K562 (cell line): ENCODE results near the gene LRPAP1.

ENCODE experiments used
- PHF20 ChIP-seq: fragments of 450-650 bp; IDR thresholded peaks from 2 replicates; pipeline ENCODE4 v1.6.1; 2018; ENCODE audit not compliant: partially characterized antibody
- POLR2A ChIP-seq: fragments of 450-650 bp; conservative IDR thresholded peaks from 2 replicates; pipeline ENCODE4 v1.6.1; 2016
- RAD21 ChIP-seq, 2 experiments: fragments of 250-450 bp in 1 of 2; fragments of 450-650 bp in 1 of 2; sonication (Bioruptor Pico) in 1 of 2; formaldehyde crosslinking in 1 of 2; IDR thresholded peaks in 1 of 2; conservative IDR thresholded peaks in 1 of 2; 2 replicates each; pipeline versions ENCODE4 v1.4.0 to v1.8.0; 2020 to 2022; ENCODE audit warnings: mild to moderate bottlenecking in 2 of 2, moderate library complexity in 1 of 2
- TF ChIP-seq, protein P1 (sequence below), 3 experiments: IDR thresholded peaks in 2 of 3; conservative IDR thresholded peaks in 1 of 3; 2 replicates each; pipeline ENCODE4 v1.5.1; 2011 to 2012; ENCODE audit warnings: low read length in 3 of 3, mild to moderate bottlenecking in 3 of 3, control low read depth in 2 of 3, improper control_type of control experiment in 1 of 3, inconsistent platforms in 1 of 3, low read depth in 1 of 3, mixed read lengths in 1 of 3, moderate library complexity in 1 of 3; ENCODE audit not compliant: insufficient read depth in 2 of 3
- TF ChIP-seq, protein P2 (sequence below): fragments of 450-650 bp; IDR thresholded peaks from 2 replicates; pipeline ENCODE4 v1.6.1; 2017; ENCODE audit warnings: antibody characterized with exemption, mild to moderate bottlenecking

DNA sequence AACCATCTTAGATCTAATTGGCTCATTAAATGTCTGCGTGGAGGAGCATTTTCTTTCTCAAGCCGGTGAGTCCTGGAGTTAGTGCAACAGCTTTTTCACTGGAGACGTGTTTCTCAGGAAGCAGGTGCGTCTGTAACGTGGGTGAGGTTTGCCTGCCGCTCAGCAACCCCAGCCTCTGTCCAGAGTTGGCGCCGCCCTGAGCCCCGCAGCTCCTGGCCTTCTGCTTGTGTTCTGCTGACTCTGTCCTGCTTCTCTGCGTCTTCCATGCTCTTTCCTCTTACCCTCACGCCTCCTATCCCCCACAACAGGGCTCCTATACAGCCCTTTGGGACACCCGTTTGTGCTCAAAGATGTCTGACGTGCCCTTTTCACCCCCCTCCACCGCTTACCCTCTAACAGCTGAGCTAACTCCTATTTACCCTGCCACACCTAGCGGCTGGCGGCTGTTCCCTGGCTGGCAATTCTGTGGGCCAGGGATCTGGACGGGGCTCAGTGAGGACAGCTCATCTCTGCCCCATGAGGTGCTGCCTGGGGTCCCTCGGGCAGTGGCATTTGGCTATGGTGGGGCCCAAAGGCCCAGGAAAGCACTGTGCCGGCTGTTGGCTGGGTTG, 50.3 kb downstream of the LRPAP1 start:
- TF ChIP-seq, protein P1, sequence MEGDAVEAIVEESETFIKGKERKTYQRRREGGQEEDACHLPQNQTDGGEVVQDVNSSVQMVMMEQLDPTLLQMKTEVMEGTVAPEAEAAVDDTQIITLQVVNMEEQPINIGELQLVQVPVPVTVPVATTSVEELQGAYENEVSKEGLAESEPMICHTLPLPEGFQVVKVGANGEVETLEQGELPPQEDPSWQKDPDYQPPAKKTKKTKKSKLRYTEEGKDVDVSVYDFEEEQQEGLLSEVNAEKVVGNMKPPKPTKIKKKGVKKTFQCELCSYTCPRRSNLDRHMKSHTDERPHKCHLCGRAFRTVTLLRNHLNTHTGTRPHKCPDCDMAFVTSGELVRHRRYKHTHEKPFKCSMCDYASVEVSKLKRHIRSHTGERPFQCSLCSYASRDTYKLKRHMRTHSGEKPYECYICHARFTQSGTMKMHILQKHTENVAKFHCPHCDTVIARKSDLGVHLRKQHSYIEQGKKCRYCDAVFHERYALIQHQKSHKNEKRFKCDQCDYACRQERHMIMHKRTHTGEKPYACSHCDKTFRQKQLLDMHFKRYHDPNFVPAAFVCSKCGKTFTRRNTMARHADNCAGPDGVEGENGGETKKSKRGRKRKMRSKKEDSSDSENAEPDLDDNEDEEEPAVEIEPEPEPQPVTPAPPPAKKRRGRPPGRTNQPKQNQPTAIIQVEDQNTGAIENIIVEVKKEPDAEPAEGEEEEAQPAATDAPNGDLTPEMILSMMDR (IDR thresholded peaks at IDR 0.05 in 2 of 3, conservative IDR thresholded peaks at IDR 0.05 in 1 of 3; ENCODE audit: insufficient read depth in 2 of 3, low read depth in 1 of 3, low read length in 3 of 3) = no peak
- no peak for TF ChIP-seq PHF20
- no peak for TF ChIP-seq POLR2A
- TF ChIP-seq, protein P2, sequence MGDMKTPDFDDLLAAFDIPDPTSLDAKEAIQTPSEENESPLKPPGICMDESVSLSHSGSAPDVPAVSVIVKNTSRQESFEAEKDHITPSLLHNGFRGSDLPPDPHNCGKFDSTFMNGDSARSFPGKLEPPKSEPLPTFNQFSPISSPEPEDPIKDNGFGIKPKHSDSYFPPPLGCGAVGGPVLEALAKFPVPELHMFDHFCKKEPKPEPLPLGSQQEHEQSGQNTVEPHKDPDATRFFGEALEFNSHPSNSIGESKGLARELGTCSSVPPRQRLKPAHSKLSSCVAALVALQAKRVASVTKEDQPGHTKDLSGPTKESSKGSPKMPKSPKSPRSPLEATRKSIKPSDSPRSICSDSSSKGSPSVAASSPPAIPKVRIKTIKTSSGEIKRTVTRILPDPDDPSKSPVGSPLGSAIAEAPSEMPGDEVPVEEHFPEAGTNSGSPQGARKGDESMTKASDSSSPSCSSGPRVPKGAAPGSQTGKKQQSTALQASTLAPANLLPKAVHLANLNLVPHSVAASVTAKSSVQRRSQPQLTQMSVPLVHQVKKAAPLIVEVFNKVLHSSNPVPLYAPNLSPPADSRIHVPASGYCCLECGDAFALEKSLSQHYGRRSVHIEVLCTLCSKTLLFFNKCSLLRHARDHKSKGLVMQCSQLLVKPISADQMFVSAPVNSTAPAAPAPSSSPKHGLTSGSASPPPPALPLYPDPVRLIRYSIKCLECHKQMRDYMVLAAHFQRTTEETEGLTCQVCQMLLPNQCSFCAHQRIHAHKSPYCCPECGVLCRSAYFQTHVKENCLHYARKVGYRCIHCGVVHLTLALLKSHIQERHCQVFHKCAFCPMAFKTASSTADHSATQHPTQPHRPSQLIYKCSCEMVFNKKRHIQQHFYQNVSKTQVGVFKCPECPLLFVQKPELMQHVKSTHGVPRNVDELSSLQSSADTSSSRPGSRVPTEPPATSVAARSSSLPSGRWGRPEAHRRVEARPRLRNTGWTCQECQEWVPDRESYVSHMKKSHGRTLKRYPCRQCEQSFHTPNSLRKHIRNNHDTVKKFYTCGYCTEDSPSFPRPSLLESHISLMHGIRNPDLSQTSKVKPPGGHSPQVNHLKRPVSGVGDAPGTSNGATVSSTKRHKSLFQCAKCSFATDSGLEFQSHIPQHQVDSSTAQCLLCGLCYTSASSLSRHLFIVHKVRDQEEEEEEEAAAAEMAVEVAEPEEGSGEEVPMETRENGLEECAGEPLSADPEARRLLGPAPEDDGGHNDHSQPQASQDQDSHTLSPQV = no peak
- TF ChIP-seq RAD21 (CRISPR knock-in tag; conservative IDR thresholded peaks at IDR 0.05 in 1 of 2, IDR thresholded peaks at IDR 0.05 in 1 of 2) = no peak
